Measurements from ENCODE around the gene AFAP1. TPM values are rescaled to one million over a fixed set of nuclear protein-coding genes. Genes with fewer than 3 reads are reported as not detected.

The AFAP1 gene
- total and polyA plus RNA-seq, 8 donors: 3.2 to 15.9 (median 6.3) TPM

- DNase-seq: peak in 1 of 6 donors; percentile 45
- intact Hi-C loops (cut with DNase I): no loop called here
- no peak for ATAC-seq
- no peaks in the 10 kb centered on the region for H3K36me3 ChIP-seq
- WGBS, 2 donors: 35 to 46% methylated on average over 19 to 20 of the region's 20 CpGs
- no peak for TF ChIP-seq CTCF (IDR thresholded peaks at IDR 0.05)
- H3K9me3 ChIP-seq: no peaks in the 10 kb centered on the region
- H3K4me3 ChIP-seq: no peak overlapping the region
- no peaks in the 10 kb centered on the region for H3K4me1 ChIP-seq
- no peak overlapping the region for H3K27ac ChIP-seq
- no peak for FAIRE-seq
- no peaks in the 10 kb centered on the region for H3K27me3 ChIP-seq
These were observed 204.9 kb downstream of the AFAP1 start for GRCh38 chr4:7734651-7735260.

DNA sequence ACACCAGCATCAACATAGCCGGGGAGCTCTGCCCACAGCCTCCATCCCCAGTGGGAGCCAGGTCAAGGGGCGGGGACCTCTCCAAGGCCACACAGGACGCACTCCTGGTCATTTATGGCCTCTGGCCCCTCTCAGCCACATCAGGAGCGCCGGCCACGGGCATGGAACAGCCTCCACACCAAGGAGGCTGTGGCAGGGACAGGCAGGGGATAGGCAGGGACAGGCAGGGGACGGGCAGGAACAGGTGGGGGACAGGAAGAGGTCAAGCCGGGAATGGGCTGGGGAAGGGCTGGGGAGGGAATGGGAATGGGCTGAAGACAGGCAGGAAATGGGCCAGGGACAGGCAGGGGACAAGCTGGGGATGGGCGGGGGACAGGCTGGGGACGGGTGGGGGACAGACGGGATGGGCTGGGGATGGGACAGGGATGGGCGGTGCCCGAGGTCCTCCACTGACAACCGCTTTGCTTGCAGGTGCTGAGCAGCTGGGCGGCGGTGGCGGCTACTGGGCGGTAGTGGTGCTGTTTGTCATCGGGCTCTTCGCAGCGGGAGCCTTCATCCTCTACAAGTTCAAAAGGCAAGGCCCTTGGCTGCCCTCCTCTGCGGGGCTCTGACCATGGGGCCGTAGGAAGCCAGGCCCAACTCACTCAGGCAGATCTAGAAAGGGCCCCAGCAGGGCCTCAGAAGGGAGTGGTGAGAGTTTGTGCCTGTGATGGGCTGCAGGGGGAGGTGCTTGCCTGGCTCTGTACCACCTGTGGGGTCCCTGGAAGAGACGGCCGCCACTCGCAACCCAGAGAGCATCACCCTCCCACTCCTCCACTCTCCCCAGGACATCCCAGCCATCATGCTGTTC is 205.6 kb downstream of the AFAP1 start:
- ATAC-seq (no peak), FAIRE-seq (no peak), DNase-seq (peak in 1 of 6 donors; percentile 65)
- Histone ChIP-seq H3K27ac (no peak overlapping the region), H3K4me3 (no peak overlapping the region), H3K27me3 (no peaks in the 10 kb centered on the region), H3K36me3 (no peaks in the 10 kb centered on the region), H3K9me3 (no peaks in the 10 kb centered on the region), H3K4me1 (no peaks in the 10 kb centered on the region)
- TF ChIP-seq CTCF (IDR thresholded peaks at IDR 0.05): no peak
- intact Hi-C loops (cut with DNase I): no loop called here
- WGBS, 2 donors: 42 to 51% methylated on average over 17 to 26 of the region's 26 CpGs

DNA sequence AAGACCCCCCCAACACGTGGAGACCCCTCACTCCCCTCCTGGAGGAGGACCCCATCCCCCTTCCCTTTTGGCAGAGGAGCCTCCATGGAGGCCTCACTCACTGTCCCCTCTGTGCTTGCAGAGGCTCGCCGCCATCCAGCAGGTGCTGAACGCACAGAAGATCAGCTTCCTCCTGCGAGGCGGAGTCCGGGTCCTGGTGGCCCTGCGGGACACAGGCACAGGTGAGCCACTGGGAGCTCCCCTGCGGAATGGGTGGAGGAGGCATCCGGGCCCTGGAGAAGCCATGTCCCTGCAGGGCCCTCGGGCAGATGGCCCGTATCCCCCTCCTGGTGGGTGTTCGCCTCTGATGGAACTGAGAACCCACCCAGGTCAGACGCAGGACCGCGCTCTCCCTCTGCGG is 206.5 kb downstream of the AFAP1 start:
- DNase-seq: peak in 1 of 6 donors; percentile 46
- no peak for TF ChIP-seq CTCF (IDR thresholded peaks at IDR 0.05)
- H3K4me1 ChIP-seq: no peaks in the 10 kb centered on the region
- no peak for ATAC-seq
- no peak overlapping the region for H3K27ac ChIP-seq
- intact Hi-C loops (cut with DNase I): no loop called here
- H3K9me3 ChIP-seq: no peaks in the 10 kb centered on the region
- WGBS, 2 donors: 67 to 73% methylated on average over 17 of the region's 17 CpGs
- H3K27me3 ChIP-seq: no peaks in the 10 kb centered on the region
- H3K36me3 ChIP-seq: no peaks in the 10 kb centered on the region
- H3K4me3 ChIP-seq: no peak overlapping the region
- no peak for FAIRE-seq

DNA sequence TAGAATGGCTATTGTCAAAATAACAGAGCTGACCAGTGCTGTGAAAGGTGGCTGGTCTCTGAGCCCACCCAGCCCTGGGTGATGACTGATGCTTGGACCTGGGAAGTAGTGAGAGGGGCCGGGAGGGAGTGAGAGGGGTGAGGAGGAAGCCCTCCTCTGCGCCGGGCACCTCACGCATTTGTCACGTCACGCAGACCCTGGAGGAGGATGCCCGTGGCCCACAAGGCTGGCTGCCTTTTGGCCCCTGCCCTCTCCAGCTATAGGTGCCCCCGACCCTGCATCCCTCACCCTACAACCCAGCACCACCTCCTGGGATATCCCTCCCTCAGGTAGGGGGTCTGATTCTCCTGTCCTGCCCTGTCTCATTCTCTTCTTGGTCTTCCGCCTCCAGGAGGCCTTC is 207.4 kb downstream of the AFAP1 start:
- 69 to 81% methylated on average over 9 of the region's 9 CpGs for WGBS, 2 donors
- no peak for TF ChIP-seq CTCF (IDR thresholded peaks at IDR 0.05)
- FAIRE-seq: no peak
- DNase-seq: peak in 1 of 6 donors; percentile 47
- H3K4me3 ChIP-seq: no peak overlapping the region
- H3K36me3 ChIP-seq: no peaks in the 10 kb centered on the region
- no peak overlapping the region for H3K27ac ChIP-seq
- H3K27me3 ChIP-seq: no peaks in the 10 kb centered on the region
- no peak for ATAC-seq
- H3K4me1 ChIP-seq: no peaks in the 10 kb centered on the region
- H3K9me3 ChIP-seq: no peaks in the 10 kb centered on the region
- intact Hi-C loops (cut with DNase I): no loop called here

- intact Hi-C loops (cut with DNase I): no loop called here
- ATAC-seq: no peak
- DNase-seq: no peak
- no peak for FAIRE-seq
- H3K4me3 ChIP-seq: no peak overlapping the region
- WGBS, 2 donors: 60 to 75% methylated on average over 4 of the region's 4 CpGs
- TF ChIP-seq CTCF (IDR thresholded peaks at IDR 0.05): no peak
- H3K27me3 ChIP-seq: no peaks in the 10 kb centered on the region
- H3K4me1 ChIP-seq: no peaks in the 10 kb centered on the region
- no peaks in the 10 kb centered on the region for H3K36me3 ChIP-seq
- no peak overlapping the region for H3K27ac ChIP-seq
- H3K9me3 ChIP-seq: no peaks in the 10 kb centered on the region
These were observed 208.2 kb downstream of the AFAP1 start for GRCh38 chr4:7731437-7731836.
